Lower leg skin (tissue), 4 donors: Measurements from ENCODE around the gene FAAH. TPM values are rescaled to one million over a fixed set of nuclear protein-coding genes. Genes with fewer than 3 reads are reported as not detected.

Experiments used
- DNase-seq, 2 donors: peaks; one replicate each; pipeline ENCODE4 v3.0.0-alpha.2; 2019; ENCODE audit warnings: low spot score in 2 of 2
- H3K4me3 ChIP-seq: fragments of 200-600 bp; sonication (generic); 2 replicates; pipeline ENCODE4 v1.5.1; 2017; ENCODE audit warnings: mild to moderate bottlenecking, low read depth; ENCODE audit not compliant: poor library complexity, severe bottlenecking
- CTCF ChIP-seq, 3 donors: fragments of 450-650 bp; IDR thresholded peaks; one replicate each; pipeline ENCODE4 v1.5.1; 2016; ENCODE audit warnings: antibody characterized with exemption in 3 of 3, mild to moderate bottlenecking in 3 of 3, moderate library complexity in 2 of 3
- POLR2A ChIP-seq, 2 donors: fragments of 450-650 bp; IDR thresholded peaks; one replicate each; pipeline ENCODE4 v1.6.1; 2016 to 2017; ENCODE audit warnings: antibody characterized with exemption in 2 of 2, mild to moderate bottlenecking in 1 of 2, moderate library complexity in 1 of 2
- WGBS, 2 donors: methylation state at CpG; one replicate each; pipeline ENCODE4 v1.1.5; 2018; 5-methylcytosine and 5-hydroxymethylcytosine counted together
- intact Hi-C: fragments of 100-400 bp; cut with DNase I; formaldehyde crosslinking; loops from one replicate; pipeline ENCODE4 v1.15.0; 2023; ENCODE audit warnings: low total_unique reads
- total RNA-seq, 4 donors: library from RNA; depleted of rRNA; stranded (reverse); fragments of >200 nt; gene quantifications; one replicate each; pipeline ENCODE4 v1.1.0, GENCODE V29; 2016

Gene FAAH
- total RNA-seq, 4 donors from 2014 or later, result 26.3 to 30.7 (median 28.4) TPM

GRCh38 chr1:46450160-46450517 lies 56.0 kb downstream of the FAAH start:
- TF ChIP-seq POLR2A (IDR thresholded peaks at IDR 0.05) (no peak), CTCF (IDR thresholded peaks at IDR 0.05) (no peak)
- intact Hi-C loops, result no loop called here
- WGBS, 2 donors, result 87 to 93% methylated on average over 1 of the region's 1 CpG
- DNase-seq, result no peak
- H3K4me3 ChIP-seq, result no peak overlapping the region

GRCh38 chr1:46451948-46452930 lies 58.1 kb downstream of the FAAH start:
- no peak for DNase-seq
- WGBS, 2 donors, result 74 to 75% methylated on average over 4 to 5 of the region's 5 CpGs
- H3K4me3 ChIP-seq, result no peak overlapping the region
- intact Hi-C loops, result no loop called here
- TF ChIP-seq POLR2A (IDR thresholded peaks at IDR 0.05), result no peak
- no peak for TF ChIP-seq CTCF (IDR thresholded peaks at IDR 0.05)

GRCh38 chr1:46452931-46453325 lies 58.8 kb downstream of the FAAH start:
- no peak for TF ChIP-seq CTCF (IDR thresholded peaks at IDR 0.05)
- TF ChIP-seq POLR2A (IDR thresholded peaks at IDR 0.05), result no peak

DNA sequence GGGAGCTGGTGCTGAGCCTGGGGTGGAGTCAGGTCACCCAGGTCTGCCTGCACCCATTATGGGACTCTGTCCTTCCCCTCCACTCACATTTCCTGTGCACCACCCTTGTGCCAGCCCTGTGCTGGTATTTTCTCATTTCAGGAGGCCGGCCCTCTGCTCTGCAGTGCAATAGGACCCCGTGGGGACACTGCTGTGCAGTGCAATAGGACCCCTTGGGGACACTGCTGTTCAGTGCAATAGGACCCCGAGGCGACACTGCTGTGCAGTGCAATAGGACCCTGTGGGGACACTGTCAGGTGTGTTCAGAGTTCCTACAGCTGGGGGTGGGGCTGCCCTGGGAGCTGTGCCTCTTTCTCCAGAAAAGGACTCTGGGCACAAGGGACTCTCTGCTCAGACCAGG lies 59.3 kb downstream of the FAAH start:
- no peak overlapping the region for H3K4me3 ChIP-seq
- 63 to 73% methylated on average over 4 of the region's 4 CpGs for WGBS, 2 donors
- no peak for DNase-seq
- intact Hi-C loops, result no loop called here
- no peak for TF ChIP-seq POLR2A (IDR thresholded peaks at IDR 0.05)
- TF ChIP-seq CTCF (IDR thresholded peaks at IDR 0.05), result no peak

More at GRCh38 chr1:46452931-46453325, 58.8 kb downstream of the FAAH start:
- intact Hi-C loops, result no loop called here
- H3K4me3 ChIP-seq, result no peak overlapping the region
- DNase-seq, result no peak
- 48 to 67% methylated on average over 15 of the region's 15 CpGs for WGBS, 2 donors

- TF ChIP-seq CTCF (IDR thresholded peaks at IDR 0.05) (no peak), POLR2A (IDR thresholded peaks at IDR 0.05) (no peak)
- intact Hi-C loops, result no loop called here
- WGBS, 2 donors, result 91 to 93% methylated on average over 27 of the region's 27 CpGs
- H3K4me3 ChIP-seq, result no peak overlapping the region
- DNase-seq, result no peak
Measured at GRCh38 chr1:46455951-46456350, 61.8 kb downstream of the FAAH start.
